HG02759 (cell line): ENCODE results near the gene RAP1GAP.
"Not testable (repeated sequence)": the region's sequence is repeated elsewhere in the genome, so short reads cannot be mapped to it uniquely, and the experiment has no call there.

Experiments
- ATAC-seq: cut with Tn5 transposase; IDR thresholded peaks from one replicate; pipeline ENCODE4 v1.9.1; 2021; ENCODE audit warnings: mild to moderate bottlenecking, moderate library complexity; ENCODE audit not compliant: unreplicated experiment

Gene RAP1GAP

GRCh38 chr1:21574466-21575151, 94.5 kb downstream of the RAP1GAP start:
- no peak for ATAC-seq

- no peak for ATAC-seq
These were observed 95.1 kb downstream of the RAP1GAP start for GRCh38 chr1:21573971-21574465.

GRCh38 chr1:21573475-21573874, 95.7 kb downstream of the RAP1GAP start:
- ATAC-seq: no peak

DNA sequence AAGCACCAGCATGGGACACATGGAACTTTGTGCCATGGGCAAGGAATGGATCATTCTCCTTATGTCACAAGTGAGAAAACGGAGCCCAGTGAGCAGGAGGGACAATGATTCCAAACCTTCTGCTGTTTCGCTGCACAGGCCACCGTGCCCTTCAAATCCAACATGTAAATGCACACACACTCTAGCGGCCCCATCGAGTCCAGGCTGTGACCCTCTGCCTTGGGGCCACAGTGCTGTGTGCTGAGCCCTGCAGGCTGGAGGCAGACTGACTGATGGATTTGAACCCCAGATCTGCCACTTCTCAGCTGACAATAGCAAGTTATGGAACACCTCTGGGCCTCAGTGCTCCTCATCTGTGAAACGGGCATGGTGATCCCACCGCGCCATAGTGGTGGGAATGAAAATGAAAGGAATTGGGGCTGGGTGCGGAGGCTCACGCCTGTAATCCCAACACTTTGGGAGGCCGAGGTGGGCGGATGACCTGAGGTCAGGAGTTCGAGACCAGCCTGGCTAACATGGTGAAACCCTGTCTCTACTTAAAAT, 96.4 kb downstream of the RAP1GAP start:
- no peak for ATAC-seq

GRCh38 chr1:21572221-21572620, 96.9 kb downstream of the RAP1GAP start:
- ATAC-seq: no peak

DNA sequence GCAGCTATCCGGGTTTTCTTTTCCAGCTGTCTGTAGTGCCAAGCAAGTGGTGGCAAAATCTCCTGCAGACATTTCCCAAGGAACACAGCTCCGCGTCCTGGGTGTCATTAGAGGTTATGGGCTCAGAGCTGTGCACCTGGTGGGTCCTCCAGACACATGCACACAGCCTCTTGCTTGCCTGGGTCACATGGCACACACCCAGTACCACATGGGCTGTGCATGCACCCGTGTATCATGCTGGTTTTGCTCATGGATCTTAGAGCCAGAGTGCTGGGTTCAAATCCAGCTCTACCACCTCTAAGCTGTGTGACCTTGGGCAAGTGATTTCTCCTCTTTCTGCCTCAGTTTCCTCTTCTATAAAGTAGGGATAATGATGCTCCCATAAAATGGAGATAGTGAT, 98.3 kb downstream of the RAP1GAP start:
- no peak for ATAC-seq

DNA sequence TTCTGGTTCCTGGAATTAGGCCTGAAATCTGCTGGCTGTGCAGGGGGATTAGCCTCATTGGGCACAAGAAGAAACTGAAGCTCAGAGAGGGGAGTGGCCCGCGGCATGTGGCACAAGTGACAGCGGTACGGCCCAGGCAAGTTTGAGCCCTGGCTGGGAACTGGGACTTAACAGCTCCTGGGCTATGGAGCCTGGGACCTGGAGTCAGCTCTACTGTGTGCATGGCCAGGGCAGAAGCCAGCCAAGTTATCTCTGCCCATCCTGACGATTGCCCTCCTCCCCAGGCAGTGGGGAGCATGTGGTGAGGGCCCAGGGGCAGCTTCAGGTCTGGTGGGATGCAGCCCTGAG, 98.7 kb downstream of the RAP1GAP start:
- ATAC-seq: no peak

GRCh38 chr1:21569820-21570527, 99.2 kb downstream of the RAP1GAP start:
- ATAC-seq: no peak

DNA sequence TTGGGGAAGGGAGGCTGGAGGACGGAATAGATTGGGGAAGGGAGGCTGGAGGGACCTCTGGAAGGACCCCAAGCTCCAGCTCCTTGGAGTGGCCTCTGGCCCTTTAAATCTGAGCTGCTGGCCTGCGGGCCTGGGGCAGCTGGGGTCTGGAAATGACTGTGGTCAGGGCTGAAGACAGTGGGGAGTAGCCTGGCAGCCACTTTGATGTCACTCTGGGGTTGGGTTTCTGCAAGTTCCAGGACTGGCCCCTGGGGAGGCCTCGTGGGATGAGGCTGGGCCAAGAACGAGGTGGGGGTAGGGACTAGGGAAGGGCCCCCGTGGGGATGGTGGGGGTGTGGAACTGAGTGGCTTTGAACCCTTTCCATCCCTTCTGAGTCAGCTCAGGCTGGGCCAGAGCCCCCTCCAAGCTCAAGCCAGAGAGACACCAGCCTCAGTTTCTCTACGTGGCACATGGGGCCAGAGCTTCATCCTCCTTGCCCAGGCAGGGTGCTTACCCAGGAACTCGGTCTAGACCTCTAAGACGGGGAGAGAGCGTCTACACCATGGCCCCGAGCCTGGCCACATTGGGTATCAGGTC, 100.3 kb downstream of the RAP1GAP start:
- ATAC-seq: no peak

GRCh38 chr1:21568006-21568746, 101.0 kb downstream of the RAP1GAP start:
- no peak for ATAC-seq

- ATAC-seq: no peak
These were observed 101.7 kb downstream of the RAP1GAP start for GRCh38 chr1:21567241-21568005.

DNA sequence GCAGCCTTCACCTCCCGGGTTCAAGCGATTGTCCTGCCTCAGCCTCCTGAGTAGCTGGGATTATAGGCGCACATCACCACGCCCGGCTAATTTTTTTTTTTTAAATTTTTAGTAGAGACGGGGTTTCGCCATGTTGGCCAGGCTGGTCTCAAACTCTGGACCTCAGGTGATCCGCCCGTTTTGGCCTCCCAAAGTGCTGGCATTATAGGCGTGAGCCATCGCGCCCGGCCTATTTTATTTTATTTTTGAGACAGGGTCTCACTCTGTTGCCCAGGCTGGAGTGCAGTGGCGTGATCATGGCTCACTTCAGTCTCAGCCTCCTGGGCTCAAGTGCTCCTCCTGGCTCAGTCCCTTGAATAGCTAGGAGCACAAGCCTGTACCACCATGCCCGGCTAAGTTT, 102.8 kb downstream of the RAP1GAP start:
- not testable (repeated sequence) for ATAC-seq

GRCh38 chr1:21565285-21565684, 103.9 kb downstream of the RAP1GAP start:
- ATAC-seq: no peak

GRCh38 chr1:21564521-21565095, 104.5 kb downstream of the RAP1GAP start:
- ATAC-seq: no peak

GRCh38 chr1:21563971-21564370, 105.2 kb downstream of the RAP1GAP start:
- ATAC-seq: no peak

DNA sequence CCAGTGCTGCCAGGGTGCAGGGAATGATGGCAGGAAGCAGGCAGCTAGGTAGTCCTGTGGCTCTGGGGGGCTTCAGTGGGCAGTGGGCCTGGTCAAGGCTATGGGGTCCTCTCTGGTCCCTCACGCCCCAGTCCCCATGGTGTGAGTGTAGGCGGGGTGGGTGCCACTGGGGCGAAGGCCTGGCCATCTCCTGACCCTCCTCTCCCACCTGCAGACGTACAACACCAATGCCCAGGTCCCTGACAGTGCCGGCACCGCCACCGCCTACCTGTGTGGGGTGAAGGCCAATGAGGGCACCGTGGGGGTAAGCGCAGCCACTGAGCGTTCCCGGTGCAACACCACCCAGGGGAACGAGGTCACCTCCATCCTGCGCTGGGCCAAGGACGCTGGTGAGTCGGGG, 106.3 kb downstream of the RAP1GAP start:
- ATAC-seq: no peak

- ATAC-seq: no peak
These were observed 108.1 kb downstream of the RAP1GAP start for GRCh38 chr1:21560916-21561638.

- no peak for ATAC-seq
These were observed 109.2 kb downstream of the RAP1GAP start for GRCh38 chr1:21559788-21560567.
